Stimulated activated CD8-positive, alpha-beta memory T cell treated with anti-CD3 and anti-CD28 coated beads, Interleukin-4, amount 100 ng/mL, for 4 hours (primary cell): ENCODE results near the gene CCDC148.
"Not testable (repeated sequence)": the region's sequence is repeated elsewhere in the genome, so short reads cannot be mapped to it uniquely, and the experiment has no call there.

Source experiments
- DNase-seq, 2 donors: peaks; one replicate each; pipeline ENCODE4 v3.0.0-alpha.2; 2020; ENCODE audit warnings: low read depth in 2 of 2, low spot score in 1 of 2

Gene CCDC148

DNA sequence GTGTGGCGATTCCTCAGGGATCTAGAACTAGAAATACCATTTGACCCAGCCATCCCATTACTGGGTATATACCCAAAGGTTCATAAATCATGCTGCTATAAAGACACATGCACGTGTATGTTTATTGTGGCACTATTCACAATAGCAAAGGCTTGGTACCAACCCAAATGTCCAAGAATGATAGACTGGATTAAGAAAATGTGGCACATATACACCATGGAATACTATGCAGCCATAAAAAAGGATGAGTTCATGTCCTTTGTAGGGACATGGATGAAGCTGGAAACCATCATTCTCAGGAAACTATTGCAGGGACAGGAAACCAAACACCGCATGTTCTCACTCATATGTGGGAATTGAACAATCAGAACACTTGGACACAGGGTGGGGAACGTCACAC lies 17.5 kb downstream of the CCDC148 start:
- DNase-seq = not testable (repeated sequence)

DNA sequence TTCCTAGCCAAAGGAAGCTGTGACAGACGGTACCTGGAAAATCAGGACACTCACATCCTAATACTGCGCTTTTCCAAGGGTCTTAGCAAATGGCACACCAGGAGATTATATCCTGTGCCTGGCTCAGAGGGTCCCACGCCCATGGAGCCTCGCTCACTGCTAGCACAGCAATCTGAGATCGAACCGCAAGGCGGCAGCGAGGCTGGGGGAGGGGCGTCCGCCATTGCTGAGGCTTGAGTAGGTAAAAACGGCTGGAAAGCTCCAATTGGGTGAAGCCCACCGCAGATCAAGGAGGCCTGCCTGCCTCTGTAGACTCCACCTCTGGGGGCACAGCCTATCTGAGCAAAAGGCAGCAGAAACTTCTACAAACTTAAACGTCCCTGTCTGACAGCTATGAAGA lies 22.8 kb downstream of the CCDC148 start:
- not testable (repeated sequence) for DNase-seq

DNA sequence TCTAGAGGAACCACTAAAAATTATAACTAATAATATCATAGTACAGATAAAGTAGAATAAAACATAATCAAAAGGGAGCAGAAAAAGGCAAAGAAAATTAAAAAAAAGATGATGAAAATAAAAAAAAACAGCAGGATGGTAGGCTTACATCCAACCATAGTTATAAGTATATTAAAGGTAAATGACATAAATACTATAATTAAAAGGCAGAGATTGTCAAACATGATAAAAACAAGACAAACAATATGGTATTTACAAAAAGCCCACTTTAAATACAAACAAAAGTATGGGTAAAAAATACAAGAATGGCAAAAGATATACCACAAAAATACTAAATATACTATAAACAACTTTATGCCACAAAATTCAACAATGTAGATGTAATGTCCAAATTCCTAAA lies 24.4 kb downstream of the CCDC148 start:
- DNase-seq = no peak

DNA sequence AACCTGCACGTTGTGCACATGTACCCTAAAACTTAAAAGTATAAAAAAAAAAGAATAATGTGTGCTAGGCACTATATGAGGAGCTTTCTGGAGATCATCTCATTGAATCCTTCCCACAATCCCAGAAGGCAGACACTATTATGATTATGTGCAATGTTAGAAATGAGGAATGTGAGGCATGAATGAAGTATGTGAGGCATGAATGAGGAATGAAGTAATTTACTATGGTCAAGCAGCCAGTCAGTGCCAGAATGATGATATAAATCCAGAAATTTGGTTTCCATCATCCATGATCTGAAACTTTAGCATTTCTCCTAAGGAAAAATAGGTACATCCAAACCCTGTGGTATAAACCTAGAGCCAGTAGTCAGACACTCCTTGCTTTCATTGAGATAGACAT lies 42.0 kb downstream of the CCDC148 start:
- DNase-seq = no peak

DNA sequence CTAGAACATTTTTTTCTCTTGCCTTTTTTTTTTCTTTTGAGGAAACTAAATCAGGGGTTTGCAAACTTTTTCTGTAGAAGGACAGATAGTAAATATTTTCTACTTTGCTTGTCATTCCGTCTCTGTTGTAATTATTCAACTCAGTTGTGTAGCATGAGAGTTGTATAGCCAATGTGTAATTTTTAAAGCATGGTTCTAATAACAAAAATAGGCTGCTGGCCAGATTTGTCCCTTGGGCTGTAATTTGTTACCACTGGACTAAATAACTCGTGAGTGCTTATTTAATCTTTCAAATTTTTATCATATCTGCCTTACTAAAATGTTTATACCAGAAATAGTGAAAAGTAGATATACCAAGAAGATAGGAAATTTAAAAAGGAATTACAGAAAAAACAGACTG lies 43.0 kb downstream of the CCDC148 start:
- no peak for DNase-seq

DNA sequence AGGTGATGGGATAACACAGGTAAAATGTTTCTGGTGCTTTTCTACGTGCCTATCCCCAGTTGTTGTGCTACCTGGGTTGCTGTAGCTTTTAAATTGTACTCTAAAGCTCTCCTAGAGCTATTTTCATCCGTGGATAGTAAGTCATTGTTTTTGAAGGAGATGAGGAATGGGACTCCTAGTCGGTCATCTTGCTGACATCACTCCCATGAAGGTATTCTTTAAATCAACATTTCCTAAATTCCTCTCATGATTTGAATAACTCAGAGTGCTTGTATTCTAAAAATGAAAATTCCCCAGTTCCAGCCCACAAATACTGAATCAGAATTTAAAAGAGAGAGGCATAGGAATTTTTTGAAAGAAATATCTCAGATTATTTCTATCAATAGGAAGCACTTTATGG lies 44.3 kb downstream of the CCDC148 start:
- no peak for DNase-seq

DNA sequence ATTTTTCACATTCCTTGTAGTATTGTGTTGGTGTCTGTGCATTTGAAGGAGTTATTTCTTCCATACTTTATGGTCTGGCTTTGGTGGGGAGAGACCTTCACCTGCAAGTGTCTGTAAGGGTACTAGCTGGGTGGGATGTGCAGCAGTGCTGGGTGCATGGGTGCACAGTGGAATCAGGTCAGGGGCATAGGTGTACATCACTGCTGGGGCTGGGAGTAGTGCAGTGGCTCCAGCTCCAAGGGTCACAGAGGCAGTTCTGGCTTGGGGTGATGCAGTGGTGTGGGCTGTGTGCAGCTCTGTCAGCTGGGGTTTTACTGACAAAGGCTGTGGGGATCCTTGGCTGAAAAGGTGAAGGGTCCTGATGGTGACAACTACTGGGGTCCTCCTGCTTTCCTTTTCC lies 44.8 kb downstream of the CCDC148 start:
- no peak for DNase-seq

DNA sequence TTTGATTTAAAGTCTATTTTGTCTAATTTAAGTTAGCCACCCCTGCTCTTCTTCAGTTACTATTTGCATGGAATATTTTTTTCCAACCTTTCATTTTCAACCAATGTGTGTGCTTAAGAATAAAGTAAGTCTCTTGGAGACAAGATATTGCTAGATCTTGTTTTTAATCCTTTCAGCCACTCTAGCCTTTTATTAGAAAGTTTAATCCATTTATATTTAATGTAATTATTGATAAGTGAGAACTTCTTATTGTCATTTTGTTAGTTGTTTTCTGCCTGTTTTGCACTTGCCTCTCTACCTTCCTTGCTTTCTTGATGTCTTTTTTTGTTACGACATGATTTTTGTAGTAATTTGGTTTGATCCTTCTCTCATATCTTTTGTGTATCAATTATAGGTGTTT lies 46.4 kb downstream of the CCDC148 start:
- no peak for DNase-seq

DNA sequence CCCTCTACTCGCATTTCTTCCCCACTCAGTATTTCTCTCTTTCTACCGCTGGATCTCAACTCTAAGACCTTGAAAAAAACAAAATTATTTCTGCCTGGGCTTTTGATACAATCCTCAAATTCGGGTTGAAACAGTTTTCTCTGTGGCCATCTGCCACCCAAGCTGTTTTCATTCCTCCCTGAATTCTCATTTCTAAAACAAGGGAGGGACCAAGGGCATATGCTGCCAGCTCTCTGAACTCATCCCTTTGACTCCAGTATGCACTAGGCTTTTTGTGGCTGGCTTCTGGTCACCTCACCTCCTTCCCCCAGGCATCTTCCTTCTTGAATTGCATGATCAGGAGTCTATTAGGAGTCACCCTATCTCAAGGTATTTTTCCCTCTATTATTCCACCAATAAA lies 49.5 kb downstream of the CCDC148 start:
- DNase-seq = no peak

DNA sequence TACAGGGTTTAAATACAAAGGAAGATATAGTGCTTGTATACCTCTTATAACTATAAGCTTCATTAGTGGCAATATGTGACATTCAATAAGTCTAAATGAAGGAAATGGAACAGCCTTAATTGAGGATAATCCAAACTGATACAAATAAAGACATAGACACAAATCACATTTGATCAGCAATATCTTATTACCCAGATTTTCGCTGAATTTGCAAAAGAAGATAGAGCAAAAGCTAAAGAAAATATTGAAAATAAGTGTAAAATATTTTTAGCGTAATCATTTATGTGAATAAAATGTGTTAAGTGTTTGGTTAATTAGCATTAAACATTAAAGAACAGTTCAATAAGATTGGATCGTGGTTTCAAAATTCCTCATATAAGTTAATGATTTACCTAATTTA lies 51.2 kb downstream of the CCDC148 start:
- no peak for DNase-seq

DNA sequence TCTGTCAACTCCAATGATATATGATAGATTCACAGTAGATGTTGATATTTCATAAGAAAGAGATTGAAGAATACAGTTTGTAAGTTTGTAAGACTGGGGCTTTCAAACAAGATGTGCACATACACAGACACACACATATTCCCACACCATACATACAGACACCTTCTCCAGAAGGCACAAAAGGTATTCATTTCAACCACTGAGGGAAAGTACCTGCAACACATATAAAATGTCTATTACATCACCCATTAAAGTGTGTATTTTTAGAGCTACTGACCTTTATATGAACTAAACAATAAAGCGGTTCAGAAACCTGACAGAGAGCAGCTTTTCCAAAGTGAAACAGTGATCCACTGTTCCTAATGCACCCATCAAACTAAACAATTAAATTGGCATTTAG lies 53.3 kb downstream of the CCDC148 start:
- DNase-seq = no peak

DNA sequence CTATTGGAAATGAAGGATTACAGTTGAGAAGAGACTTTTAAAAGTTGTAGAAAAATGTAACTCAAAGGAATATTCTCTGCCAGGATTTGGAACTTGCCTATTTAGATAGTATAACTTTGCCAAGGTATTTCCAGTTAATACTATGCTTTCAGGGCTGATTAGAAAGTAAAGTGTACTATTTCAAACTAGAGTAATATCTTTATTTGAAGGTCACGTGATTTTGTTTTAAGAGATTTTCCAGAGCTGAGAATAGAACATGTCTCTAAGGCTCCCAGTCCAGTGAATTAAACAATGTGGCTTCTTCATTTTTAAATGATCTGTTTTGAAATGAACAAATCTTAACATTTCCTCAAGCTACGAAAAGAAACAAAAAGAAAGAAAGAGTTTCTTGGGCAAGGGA lies 53.9 kb downstream of the CCDC148 start:
- DNase-seq = no peak

DNA sequence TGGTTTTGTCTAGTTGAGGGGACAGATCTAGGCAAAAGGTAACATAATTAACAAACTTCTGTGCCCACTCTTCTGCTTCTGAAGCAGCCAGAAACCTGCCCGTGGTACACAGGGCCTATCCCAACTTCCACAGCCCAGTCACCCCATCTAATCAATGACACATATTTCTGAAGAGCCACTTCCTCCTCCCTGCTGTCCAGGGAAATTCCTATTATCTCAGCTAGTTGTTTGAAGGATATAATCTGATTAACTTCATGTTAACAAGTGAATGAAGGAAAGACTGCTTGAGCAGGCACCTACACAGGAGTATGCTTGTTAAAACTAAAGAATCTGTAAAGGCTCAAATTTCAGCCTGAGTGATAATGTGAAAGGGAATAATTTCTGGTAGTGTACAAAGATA lies 61.4 kb downstream of the CCDC148 start:
- DNase-seq = no peak

DNA sequence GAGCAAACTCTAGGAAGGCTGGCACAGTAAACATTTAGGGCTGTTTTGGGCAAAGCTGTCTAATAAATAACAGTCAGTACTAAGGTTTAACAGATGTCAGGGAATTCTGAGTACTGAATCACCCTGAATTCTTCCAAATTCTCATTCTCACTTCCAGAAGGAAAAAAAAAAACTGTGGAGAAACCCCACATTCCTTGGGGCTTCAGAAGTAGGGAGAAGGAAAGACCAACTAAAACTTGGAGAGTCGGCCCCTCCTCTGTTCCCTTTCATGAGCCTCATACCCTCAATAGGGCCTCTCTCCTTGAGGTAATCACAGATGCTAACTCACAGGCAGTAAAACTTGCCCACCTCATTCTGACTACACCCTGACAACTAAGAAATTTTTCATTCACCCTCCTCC lies 62.1 kb downstream of the CCDC148 start:
- DNase-seq = no peak

DNA sequence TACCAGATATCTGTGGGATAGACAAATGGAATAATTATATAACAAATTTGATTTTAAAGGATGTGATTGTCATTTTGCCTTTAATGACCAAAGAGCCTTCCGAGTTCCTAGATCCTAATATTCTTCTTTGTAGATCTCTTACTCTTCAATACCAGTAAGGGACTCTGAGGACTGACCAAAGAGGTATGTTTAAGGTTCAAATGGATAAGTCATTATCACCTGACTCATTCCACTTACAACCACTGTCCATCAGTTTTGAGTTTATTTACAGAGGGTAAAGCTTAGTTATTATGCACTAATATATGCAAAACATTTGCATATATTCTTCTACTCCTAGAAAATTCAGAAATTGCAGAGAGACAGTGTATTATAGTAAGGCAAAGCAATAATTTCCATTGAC lies 62.7 kb downstream of the CCDC148 start:
- DNase-seq = no peak

DNA sequence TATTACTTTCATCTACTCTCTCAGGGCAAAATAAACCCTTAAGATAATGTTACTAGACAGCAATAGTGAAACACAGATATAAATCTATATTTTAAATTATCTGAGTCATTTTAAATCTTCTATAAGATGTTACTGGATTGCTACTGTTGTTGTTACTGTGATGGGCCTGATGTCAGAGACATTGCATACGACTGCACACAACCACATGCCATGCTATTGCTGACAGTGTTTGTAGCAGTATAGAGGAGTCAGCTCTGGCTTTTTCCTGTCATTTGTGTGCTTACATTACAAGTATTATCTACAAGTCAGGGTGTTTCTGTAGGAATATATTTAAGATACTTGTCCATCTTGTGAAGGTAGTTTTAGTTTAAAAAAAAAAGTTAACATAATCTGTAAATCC lies 63.9 kb downstream of the CCDC148 start:
- DNase-seq = no peak

DNA sequence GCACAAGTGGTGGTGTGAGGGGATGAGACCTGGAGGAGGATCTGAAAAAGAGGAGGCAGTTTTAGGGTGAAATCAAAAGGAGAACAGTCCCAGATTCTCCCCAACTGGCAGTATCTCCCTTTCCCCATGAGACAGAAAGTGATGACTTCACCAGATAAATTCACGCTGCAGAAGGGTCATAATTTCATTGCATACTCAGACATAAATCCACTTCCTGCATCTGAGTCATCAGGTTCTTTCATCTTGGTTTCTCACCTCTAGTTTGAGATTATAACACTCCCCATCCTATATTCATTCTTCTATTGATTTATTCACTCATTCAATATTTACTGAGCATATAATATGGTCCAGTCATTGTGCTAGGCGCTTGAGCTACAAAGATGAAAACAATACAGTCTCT lies 64.7 kb downstream of the CCDC148 start:
- no peak for DNase-seq

DNA sequence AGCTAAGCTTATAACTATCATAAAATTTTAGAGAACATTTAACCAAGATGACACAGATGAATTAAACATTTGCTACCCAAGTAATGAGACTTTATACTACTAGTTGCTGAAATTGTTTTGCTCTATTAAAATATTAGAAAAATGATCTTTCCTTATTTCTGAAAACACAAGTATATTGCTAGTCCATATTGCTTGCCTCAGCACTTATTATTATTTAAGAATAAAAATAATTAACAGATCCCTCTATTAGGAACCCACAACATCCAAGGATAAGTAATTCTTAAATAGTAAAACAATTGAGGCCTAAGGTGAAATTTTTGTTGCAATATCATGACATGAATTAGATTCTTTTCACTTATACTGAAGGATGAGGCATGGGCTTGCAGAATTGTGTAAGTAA lies 65.2 kb downstream of the CCDC148 start:
- no peak for DNase-seq

DNA sequence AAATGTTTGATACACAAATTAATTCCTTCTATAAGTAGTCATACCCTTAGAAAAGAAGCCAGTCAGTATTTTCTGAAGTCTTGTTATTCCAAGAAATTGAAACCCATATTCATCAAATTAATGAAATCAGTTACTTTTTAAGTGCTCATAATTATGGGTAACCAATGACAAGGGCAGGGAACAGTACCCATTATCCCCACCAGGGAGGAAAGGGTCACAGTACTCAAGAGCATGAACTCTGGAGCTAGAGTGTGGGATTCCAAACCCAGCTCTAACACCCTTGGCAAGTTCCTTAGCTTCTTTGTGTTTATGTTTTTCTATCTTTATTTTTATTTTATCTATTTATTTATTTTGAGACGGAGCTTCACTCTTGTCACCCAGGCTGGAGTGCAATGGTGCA lies 68.4 kb downstream of the CCDC148 start:
- no peak for DNase-seq

DNA sequence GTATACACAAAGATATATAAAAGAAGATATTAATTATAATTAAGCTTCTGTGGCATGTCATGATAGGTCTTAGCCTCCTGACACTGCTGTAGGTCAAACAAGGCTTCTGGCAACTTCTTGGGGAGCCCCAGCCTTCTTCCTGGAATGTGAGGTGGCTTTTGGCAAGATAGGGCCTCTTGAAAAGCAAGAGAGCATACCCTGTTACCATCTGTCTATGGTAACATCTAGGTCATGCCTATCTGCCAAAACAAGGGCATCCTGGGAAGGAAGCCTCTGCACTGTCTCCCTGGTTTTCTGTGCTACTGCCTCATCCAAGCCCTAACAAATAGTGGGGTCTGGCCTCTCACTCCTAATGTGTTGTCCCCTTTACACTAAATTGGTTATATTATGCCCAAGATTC lies 70.9 kb downstream of the CCDC148 start:
- no peak for DNase-seq

DNA sequence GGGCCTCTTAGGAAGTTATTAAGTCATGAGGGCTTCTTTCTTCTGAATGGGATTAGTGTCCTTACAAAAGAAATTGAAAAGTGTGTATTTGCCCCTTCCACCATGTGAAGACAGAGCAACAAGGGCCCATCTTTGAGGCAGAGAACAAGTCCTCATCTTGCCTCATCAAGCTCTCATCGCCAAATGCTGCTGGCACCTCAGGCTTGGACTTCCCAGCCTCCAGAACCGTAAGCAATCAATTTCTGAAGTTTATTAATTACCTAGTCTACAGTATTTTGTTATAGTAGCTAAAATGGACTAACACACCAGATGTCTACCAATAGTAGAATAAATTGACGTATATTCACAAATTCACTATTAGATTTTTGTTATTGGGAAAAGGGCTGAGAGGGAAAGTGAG lies 74.6 kb downstream of the CCDC148 start:
- DNase-seq = no peak

DNA sequence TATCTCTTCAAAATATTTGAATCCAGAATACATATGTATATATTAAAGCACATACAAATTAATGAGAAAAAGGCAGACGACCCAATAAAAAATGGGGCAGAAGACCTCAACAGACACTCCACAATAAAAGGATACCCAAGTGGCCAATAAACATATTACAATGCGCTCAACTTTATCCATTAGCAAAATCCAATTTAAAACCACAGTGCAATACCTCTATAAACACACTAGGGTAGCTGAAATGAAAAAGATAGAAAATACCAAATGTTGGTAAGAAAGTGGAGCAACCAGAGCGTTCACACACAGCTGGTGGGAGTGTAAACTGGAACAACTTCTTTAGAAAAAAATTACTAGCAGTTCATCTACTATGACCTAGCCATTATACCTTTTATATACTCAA lies 75.3 kb downstream of the CCDC148 start:
- no peak for DNase-seq

DNA sequence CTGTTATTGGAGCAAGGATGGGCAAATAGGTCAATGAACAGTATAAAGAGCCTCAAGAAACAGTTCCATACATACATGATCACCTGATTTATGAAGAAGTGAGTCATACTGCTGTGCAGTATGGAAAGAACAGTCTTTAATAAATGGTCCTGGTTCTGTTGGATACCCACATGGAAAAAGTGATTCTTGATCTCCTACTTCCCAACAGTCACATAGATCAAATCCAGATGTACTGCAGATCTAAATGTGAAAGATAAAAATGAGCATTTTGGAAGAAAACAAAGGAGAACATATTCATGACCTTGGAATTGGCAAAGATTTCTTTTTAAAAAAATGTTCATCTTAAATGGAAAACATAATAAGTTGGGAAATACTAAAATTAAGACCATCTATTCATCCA lies 75.8 kb downstream of the CCDC148 start:
- DNase-seq = no peak

DNA sequence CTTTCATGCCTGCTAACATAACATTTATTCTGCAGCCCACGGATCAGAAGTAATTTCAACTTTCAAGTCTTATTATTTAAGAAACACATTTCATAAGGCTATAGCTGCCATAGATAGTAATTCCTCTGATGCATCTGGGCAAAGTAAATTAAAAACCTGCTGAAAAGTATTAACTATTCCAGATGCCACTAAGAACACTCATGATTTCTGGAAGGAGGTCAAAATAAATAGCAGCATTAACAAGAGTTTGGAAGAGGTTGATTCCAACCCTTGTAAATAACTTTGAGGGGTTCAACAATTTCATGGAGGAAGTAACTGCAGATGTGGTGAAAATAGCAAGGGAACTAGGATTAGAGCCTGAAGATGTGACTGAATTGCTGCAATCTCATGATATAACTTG lies 77.6 kb downstream of the CCDC148 start:
- DNase-seq = no peak
